ENCODE measurements around the gene PHOSPHO1.
"Not testable (repeated sequence)": the region's sequence is repeated elsewhere in the genome, so short reads cannot be mapped to it uniquely, and the experiment has no call there.

Gene PHOSPHO1, protein sequence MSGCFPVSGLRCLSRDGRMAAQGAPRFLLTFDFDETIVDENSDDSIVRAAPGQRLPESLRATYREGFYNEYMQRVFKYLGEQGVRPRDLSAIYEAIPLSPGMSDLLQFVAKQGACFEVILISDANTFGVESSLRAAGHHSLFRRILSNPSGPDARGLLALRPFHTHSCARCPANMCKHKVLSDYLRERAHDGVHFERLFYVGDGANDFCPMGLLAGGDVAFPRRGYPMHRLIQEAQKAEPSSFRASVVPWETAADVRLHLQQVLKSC

GRCh38 chr17:49230636-49231562 is at the start of gene PHOSPHO1:
Gene PHOSPHO1, minus strand, starts transcription at chr17:49230787. Its CDS starts 4,096 bp downstream, at chr17:49226691.
- peak within 1 kb of the TSS; percentile 53 for H3K4me3 ChIP-seq (replicated peaks; ENCODE audit: low read depth, low read length)
- no peak for TF ChIP-seq CTCF (IDR thresholded peaks at IDR 0.05; ENCODE audit: low read depth, low read length, missing control alignments)
- DNase-seq (ENCODE audit: extremely low read depth, low read depth) = no peak

GRCh38 chr17:49280061-49280460 is 49.5 kb upstream of the PHOSPHO1 start:
- H3K4me3 ChIP-seq (replicated peaks; ENCODE audit: low read depth, low read length) = no peak overlapping the region
- no peak for DNase-seq (ENCODE audit: extremely low read depth, low read depth)
- TF ChIP-seq CTCF (IDR thresholded peaks at IDR 0.05; ENCODE audit: low read depth, low read length, missing control alignments) = no peak

GRCh38 chr17:49279263-49280015 is 48.9 kb upstream of the PHOSPHO1 start:
- peak; percentile 14 for DNase-seq (ENCODE audit: extremely low read depth, low read depth)
- not testable (repeated sequence) for H3K4me3 ChIP-seq (replicated peaks; ENCODE audit: low read depth, low read length)

DNA sequence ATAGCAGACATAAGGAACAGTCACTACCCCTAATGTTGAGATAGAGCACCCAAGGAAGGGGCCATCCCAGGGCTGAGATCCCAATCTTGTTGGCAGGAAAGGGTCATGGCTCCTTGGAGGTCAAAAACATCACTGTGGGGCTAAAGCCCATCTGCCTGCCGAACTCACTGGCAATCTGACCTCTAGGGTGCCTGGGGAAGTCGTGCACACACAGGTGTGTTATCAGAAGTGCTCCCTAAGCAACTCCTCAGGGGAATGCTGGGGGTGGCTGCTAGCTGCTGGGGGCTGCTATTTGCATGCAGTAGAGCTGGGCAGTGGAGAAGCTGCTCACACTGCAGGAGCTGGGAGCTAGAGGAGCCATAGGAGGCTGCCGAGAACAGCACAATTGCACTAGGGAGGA is 47.5 kb upstream of the PHOSPHO1 start:
- DNase-seq (ENCODE audit: extremely low read depth, low read depth) = no peak
- no peak for TF ChIP-seq CTCF (IDR thresholded peaks at IDR 0.05; ENCODE audit: low read depth, low read length, missing control alignments)
- no peak overlapping the region for H3K4me3 ChIP-seq (replicated peaks; ENCODE audit: low read depth, low read length)

GRCh38 chr17:49277638-49278037 is 47.1 kb upstream of the PHOSPHO1 start:
- no peak overlapping the region for H3K4me3 ChIP-seq (replicated peaks; ENCODE audit: low read depth, low read length)
- no peak for DNase-seq (ENCODE audit: extremely low read depth, low read depth)
- TF ChIP-seq CTCF (IDR thresholded peaks at IDR 0.05; ENCODE audit: low read depth, low read length, missing control alignments) = no peak

DNA sequence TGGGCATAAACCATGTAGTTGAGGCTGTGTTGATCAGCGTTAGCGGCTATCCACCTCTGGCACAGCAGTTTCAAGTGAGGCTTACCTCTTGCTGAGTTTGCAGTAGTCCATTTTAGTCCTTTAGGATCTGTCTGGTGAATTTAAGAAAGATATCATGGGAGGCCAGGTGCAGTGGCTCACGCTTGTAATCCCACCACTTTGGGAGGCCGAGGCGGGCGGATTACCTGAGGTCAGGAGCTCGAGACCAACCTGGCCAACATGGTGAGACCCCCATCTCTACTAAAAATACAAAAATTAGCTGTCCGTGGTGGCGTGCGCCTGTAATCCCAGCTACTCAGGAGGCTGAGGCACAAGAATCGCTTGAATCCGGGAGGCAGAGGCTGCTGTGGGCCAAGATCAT is 45.4 kb upstream of the PHOSPHO1 start:
- not testable (repeated sequence) for H3K4me3 ChIP-seq (replicated peaks; ENCODE audit: low read depth, low read length); DNase-seq (ENCODE audit: extremely low read depth, low read depth)

DNA sequence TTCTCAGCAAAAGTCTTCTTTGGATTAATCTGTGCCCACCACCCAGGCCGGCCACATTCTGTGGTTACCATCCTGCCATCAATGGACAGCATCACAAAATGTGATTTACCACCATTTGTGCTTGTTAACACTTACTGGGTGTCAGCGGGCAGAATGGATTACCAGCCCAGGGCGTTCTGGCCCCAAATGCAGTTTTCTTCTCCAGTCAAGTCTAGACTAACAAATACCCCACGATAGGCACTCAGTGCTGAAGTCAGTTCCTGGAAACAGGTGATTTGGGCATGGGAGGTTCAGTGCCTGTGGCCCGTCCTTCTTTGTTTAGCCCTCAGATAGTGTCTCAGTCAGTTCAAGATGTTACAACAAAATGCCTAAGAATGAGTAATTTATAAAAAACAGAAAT is 38.8 kb upstream of the PHOSPHO1 start:
- H3K4me3 ChIP-seq (replicated peaks; ENCODE audit: low read depth, low read length) = no peak overlapping the region
- no peak for TF ChIP-seq CTCF (IDR thresholded peaks at IDR 0.05; ENCODE audit: low read depth, low read length, missing control alignments)
- DNase-seq (ENCODE audit: extremely low read depth, low read depth) = no peak

Data from HFF-Myc (cell line).